OCI-LY7 (cell line): ENCODE measurements around the gene HS3ST5. TPM values are rescaled to one million over a fixed set of nuclear protein-coding genes. Genes with fewer than 3 reads are reported as not detected.

Experiments used
- BruUV-seq: library from RNA; stranded (reverse); fragments of 400-500 nt; replicated peaks from 2 replicates; lab custom pipeline; 2021; lab: Mats Ljungman, UMichigan
- CTCF ChIA-PET: fragments of 300-600 bp; sonication (Branson Sonifier 250); formaldehyde crosslinking; loops from one replicate; lab custom pipeline; 2022; ENCODE audit warnings: antibody characterized with exemption; ENCODE audit not compliant: unreplicated experiment; lab: Charles Lee
- POLR2A ChIA-PET: fragments of 300-600 bp; sonication (Branson Sonifier 250); formaldehyde crosslinking; loops from one replicate; lab custom pipeline; 2022; ENCODE audit warnings: antibody characterized with exemption; lab: Charles Lee
- DNase-seq: peaks from one replicate; pipeline ENCODE4 v3.0.0-alpha.2; 2015; ENCODE audit warnings: low spot score
- H2AFZ ChIP-seq: fragments of 200-600 bp; sonication (generic), shearing (Covaris generic); 2 replicates; pipeline ENCODE4 v1.6.1; 2014; ENCODE audit warnings: mild to moderate bottlenecking, antibody characterized with exemption, low read length, moderate library complexity
- H3K27ac ChIP-seq: fragments of 200-600 bp; sonication (generic); 2 replicates; pipeline ENCODE4 v1.5.1; 2014; ENCODE audit warnings: mixed run types, low read depth, mild to moderate bottlenecking, moderate library complexity, low read length, inconsistent platforms; ENCODE audit not compliant: poor library complexity, severe bottlenecking
- H3K36me3 ChIP-seq: fragments of 200-600 bp; sonication (generic); 2 replicates; pipeline ENCODE4 v1.6.1; 2014; ENCODE audit warnings: mild to moderate bottlenecking, antibody characterized with exemption, low read length, moderate library complexity, mixed read lengths; ENCODE audit not compliant: insufficient read depth
- H3K4me1 ChIP-seq: fragments of 200-600 bp; sonication (generic); 2 replicates; pipeline ENCODE4 v1.5.1; 2014; ENCODE audit warnings: mild to moderate bottlenecking, low read length; ENCODE audit not compliant: insufficient read depth, poor library complexity, severe bottlenecking
- H3K4me2 ChIP-seq: fragments of 200-600 bp; sonication (generic); 2 replicates; pipeline ENCODE4 v1.6.1; 2014; ENCODE audit warnings: mild to moderate bottlenecking, low read length
- H3K4me3 ChIP-seq: fragments of 200-600 bp; sonication (generic); 2 replicates; pipeline ENCODE4 v1.5.1; 2014; ENCODE audit warnings: mild to moderate bottlenecking, low read depth, low read length; ENCODE audit not compliant: poor library complexity, severe bottlenecking
- H3K79me2 ChIP-seq: fragments of 200-600 bp; sonication (generic); 2 replicates; pipeline ENCODE4 v1.6.1; 2016; ENCODE audit warnings: low read depth, mild to moderate bottlenecking, low read length, moderate library complexity, mixed read lengths; ENCODE audit not compliant: insufficient read depth
- H3K9me2 ChIP-seq: fragments of 200-600 bp; sonication (generic); 2 replicates; pipeline ENCODE4 v1.6.1; 2016; ENCODE audit warnings: mild to moderate bottlenecking, low read length, mixed read lengths; ENCODE audit not compliant: insufficient read depth
- H3K9me3 ChIP-seq: fragments of 200-600 bp; sonication (generic); 2 replicates; pipeline ENCODE4 v1.6.1; 2014; ENCODE audit warnings: mild to moderate bottlenecking, mixed run types, low read length, mixed read lengths
- H4K20me1 ChIP-seq: fragments of 200-600 bp; sonication (generic); 2 replicates; pipeline ENCODE4 v1.6.1; 2014; ENCODE audit warnings: mild to moderate bottlenecking, antibody characterized with exemption, low read length, moderate library complexity, mixed read lengths; ENCODE audit not compliant: insufficient read depth
- EZH2phosphoT487 ChIP-seq: fragments of 200-600 bp; sonication (generic); IDR thresholded peaks from 2 replicates; pipeline ENCODE4 v1.6.1; 2018; ENCODE audit warnings: low read depth, borderline replicate concordance, mild to moderate bottlenecking, mixed run types, antibody characterized with exemption, low read length, moderate library complexity, mixed read lengths
- intact Hi-C: fragments of 100-400 bp; cut with micrococcal nuclease; formaldehyde crosslinking; loops from one replicate; pipeline ENCODE4 v1.10.0; 2022; ENCODE audit not compliant: unreplicated experiment
- total RNA-seq, 2 experiments: library from RNA; depleted of rRNA in 1 of 2; stranded (reverse); fragments of >200 nt in 1 of 2; shearing (Covaris generic) in 1 of 2; gene quantifications; 2 replicates each; pipeline ENCODE4 v1.2.3, GENCODE V29; 2014 to 2022
- TF ChIP-seq, protein P1 (sequence below): fragments of 200-600 bp; sonication (generic); conservative IDR thresholded peaks from 2 replicates; pipeline ENCODE4 v1.5.1; 2014; ENCODE audit warnings: mild to moderate bottlenecking, antibody characterized with exemption, low read length, moderate library complexity, mixed read lengths

HS3ST5 gene
- total RNA-seq, 2 experiments from 2014 or later, result not detected

DNA sequence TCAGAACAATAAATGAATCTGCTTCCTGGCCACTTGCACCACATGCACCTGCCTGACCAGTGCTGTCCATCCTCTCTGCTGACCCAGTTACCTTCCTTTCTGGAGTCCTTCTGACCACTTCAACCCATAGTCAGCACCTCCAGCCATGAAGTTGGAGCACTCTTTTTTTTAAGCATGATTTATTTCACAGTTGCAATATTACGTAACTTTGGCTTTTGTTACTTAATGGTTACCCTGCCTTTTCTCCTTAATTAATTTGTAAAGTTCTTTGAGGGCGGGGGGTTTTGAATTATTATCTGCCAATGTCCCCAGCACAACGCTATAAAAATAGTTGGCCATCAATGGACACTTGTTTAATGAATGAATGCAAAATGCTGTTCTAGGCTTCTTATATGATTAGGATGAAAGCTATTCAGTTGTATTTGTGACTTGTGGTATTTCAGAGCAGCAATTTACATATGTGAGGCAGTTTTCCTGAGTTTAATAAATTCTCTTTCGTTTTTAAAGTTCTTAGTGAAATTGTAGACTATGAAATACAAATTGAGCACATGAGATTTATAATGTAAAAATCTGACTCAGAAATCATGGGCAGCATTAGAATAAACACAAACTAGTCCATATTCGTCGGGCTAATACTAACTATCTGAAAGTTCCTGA is 180.0 kb downstream of the HS3ST5 start:
- Histone ChIP-seq H3K9me2 (no peaks in the 10 kb centered on the region), H3K27ac (no peak overlapping the region), H3K4me3 (no peak overlapping the region), H2AFZ (no peak overlapping the region), H3K79me2 (no peaks in the 10 kb centered on the region), H3K9me3 (no peaks in the 10 kb centered on the region), H3K36me3 (no peaks in the 10 kb centered on the region), H3K4me1 (no peaks in the 10 kb centered on the region), H4K20me1 (no peaks in the 10 kb centered on the region), H3K4me2 (no peak overlapping the region)
- TF ChIP-seq, protein P1, sequence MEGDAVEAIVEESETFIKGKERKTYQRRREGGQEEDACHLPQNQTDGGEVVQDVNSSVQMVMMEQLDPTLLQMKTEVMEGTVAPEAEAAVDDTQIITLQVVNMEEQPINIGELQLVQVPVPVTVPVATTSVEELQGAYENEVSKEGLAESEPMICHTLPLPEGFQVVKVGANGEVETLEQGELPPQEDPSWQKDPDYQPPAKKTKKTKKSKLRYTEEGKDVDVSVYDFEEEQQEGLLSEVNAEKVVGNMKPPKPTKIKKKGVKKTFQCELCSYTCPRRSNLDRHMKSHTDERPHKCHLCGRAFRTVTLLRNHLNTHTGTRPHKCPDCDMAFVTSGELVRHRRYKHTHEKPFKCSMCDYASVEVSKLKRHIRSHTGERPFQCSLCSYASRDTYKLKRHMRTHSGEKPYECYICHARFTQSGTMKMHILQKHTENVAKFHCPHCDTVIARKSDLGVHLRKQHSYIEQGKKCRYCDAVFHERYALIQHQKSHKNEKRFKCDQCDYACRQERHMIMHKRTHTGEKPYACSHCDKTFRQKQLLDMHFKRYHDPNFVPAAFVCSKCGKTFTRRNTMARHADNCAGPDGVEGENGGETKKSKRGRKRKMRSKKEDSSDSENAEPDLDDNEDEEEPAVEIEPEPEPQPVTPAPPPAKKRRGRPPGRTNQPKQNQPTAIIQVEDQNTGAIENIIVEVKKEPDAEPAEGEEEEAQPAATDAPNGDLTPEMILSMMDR, result no peak
- TF ChIP-seq EZH2phosphoT487, result no peak
- ChIA-PET POLR2A (interaction anchor here (0.6 to 1.0 kb wide), 4 partner anchors 10 to 37 kb away, joined by 3 to 4 read pairs (median 3); no protein-coding TSS in a partner anchor), CTCF (no interaction called here)
- DNase-seq, result no peak
- intact Hi-C loops, result no loop called here
- no TSS peak for BruUV-seq

DNA sequence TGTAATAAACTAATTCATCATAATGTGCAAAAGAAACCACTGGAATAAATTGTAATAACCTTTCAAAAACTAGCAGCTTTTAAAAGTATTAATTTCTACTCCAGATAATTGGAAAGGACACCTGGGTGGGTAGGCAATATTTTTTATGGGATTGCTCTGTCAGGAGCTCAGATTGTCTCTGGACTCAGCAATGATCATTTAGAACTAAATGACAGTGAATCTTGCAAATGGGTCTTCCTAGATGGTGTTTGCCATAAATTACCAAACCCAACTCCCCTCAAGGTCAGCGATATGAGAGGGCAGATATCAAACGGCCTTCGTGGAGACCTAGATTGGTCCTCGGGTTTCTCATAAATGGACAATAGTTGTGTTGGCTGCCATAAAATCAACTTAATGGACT is 181.9 kb downstream of the HS3ST5 start:
- ChIA-PET CTCF (no interaction called here), POLR2A (interaction anchor here (0.6 to 1.1 kb wide), 3 partner anchors 26 to 120 kb away, joined by 3 read pairs; no protein-coding TSS in a partner anchor)
- Histone ChIP-seq H3K9me3 (no peaks in the 10 kb centered on the region), H3K27ac (no peak overlapping the region), H4K20me1 (no peaks in the 10 kb centered on the region), H3K9me2 (no peaks in the 10 kb centered on the region), H3K79me2 (no peaks in the 10 kb centered on the region), H2AFZ (no peak overlapping the region), H3K4me1 (no peaks in the 10 kb centered on the region), H3K4me3 (no peak overlapping the region), H3K36me3 (no peaks in the 10 kb centered on the region), H3K4me2 (no peak overlapping the region)
- TF ChIP-seq, protein P1, result no peak
- BruUV-seq, result no TSS peak
- intact Hi-C loops, result no loop called here
- no peak for DNase-seq

DNA sequence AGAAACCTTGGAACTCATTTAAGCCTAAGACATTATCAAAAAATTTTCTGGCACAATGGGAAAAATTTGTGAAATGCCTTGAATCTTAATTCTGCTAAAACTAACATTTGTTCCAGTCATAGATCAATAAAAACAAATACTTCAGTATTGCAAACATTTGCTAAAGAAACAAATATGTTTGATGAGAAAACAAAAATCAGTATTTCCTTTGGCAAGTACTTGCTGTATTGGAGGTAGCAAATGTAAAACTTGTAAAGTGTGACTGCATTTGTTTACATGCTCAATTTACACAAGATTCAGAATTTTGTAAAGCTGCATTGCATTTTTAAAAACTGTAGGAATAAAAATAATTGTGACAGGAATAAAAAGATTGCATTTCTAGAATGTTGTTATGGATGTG is 183.1 kb downstream of the HS3ST5 start:
- Histone ChIP-seq H3K36me3 (no peaks in the 10 kb centered on the region), H4K20me1 (no peaks in the 10 kb centered on the region), H3K9me2 (no peaks in the 10 kb centered on the region), H3K9me3 (no peaks in the 10 kb centered on the region), H3K27ac (no peak overlapping the region), H3K4me2 (no peak overlapping the region), H3K79me2 (no peaks in the 10 kb centered on the region), H2AFZ (no peak overlapping the region), H3K4me3 (no peak overlapping the region), H3K4me1 (no peaks in the 10 kb centered on the region)
- no TSS peak for BruUV-seq
- intact Hi-C loops, result no loop called here
- DNase-seq, result no peak
- CTCF ChIA-PET, result no interaction called here
- POLR2A ChIA-PET, result interaction anchor here (0.6 kb wide), 1 partner anchor 1016 kb away, joined by 3 read pairs; no protein-coding TSS in a partner anchor
- no peak for TF ChIP-seq EZH2phosphoT487
- TF ChIP-seq, protein P1, result no peak
